ENCODE results near the gene DAZAP1. TPM values are rescaled to one million over a fixed set of nuclear protein-coding genes. Genes with fewer than 3 reads are reported as not detected.
A peak's percentile ranks its signal among the peaks of the same experiment; 100 is the strongest.

Gene DAZAP1
- total and polyA plus RNA-seq, 4 donors, result 5.4 to 45.0 (median 29.7) TPM

- peak overlapping the region; percentile 65 to 84 for H3K27ac ChIP-seq (ENCODE audit: low read depth in 1 of 2, low read length in 2 of 2)
- no peaks in the 10 kb centered on the region for H3K9me3 ChIP-seq (ENCODE audit: control insufficient read depth in 4 of 4, low read length in 3 of 4)
- TF ChIP-seq RXRA (IDR thresholded peaks at IDR 0.05), result peak; percentile 16 to 20
- no peak for TF ChIP-seq REST (IDR thresholded peaks at IDR 0.05)
- TF ChIP-seq HNF4A (conservative IDR thresholded peaks at IDR 0.05), result peak; percentile 51 to 64
- peak in 1 of 2 donors; percentile 4 for TF ChIP-seq RAD21 (IDR thresholded peaks at IDR 0.05)
- no peak for TF ChIP-seq NR2F2 (IDR thresholded peaks at IDR 0.05)
- TF ChIP-seq ZBTB33 (IDR thresholded peaks at IDR 0.05), result no peak
- no peak for TF ChIP-seq FOXA1 (IDR thresholded peaks at IDR 0.05)
- TF ChIP-seq YY1 (IDR thresholded peaks at IDR 0.05), result no peak
- peaks cover 25 to 57% (median 47%) of the 10 kb centered on the region in 4 donors for H3K4me1 ChIP-seq (ENCODE audit: control insufficient read depth in 4 of 4, insufficient read depth in 4 of 4, low read length in 3 of 4)
- WGBS, result 58% methylated on average over 30 of the region's 30 CpGs
- H3K36me3 ChIP-seq (ENCODE audit: control insufficient read depth in 4 of 4, insufficient read depth in 3 of 4, low read depth in 1 of 4, low read length in 3 of 4), result peaks cover 17 to 23% (median 19%) of the 10 kb centered on the region in 4 donors
- H3K27me3 ChIP-seq (ENCODE audit: control insufficient read depth in 4 of 4, insufficient read depth in 4 of 4, low read length in 3 of 4), result no peaks in the 10 kb centered on the region
- H3K9ac ChIP-seq (ENCODE audit: low read depth in 1 of 2, low read length in 2 of 2), result peak overlapping the region; percentile 1 to 41
- DNase-seq (ENCODE audit: low spot score), result no peak
- no peak overlapping the region for H3K4me3 ChIP-seq (ENCODE audit: low read depth in 1 of 3, low read length in 3 of 3)
Measured at GRCh38 chr19:1417681-1418495, 10.5 kb downstream of the DAZAP1 start.

DNA sequence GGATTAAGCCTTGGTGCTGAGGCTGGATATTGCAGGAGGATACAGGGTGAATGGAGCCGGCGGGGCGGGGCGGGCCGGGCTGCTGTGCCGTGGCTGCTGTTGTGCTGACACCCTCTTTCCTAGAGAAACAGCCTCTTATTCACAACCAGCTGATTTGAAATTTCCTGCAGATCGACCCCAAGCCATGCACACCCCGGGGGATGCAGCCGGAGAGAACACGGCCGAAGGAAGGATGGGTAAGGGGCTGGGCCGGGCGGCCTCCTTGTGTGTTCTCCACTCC lies 11.1 kb downstream of the DAZAP1 start:
- Histone ChIP-seq H3K27ac (ENCODE audit: low read depth in 1 of 2, low read length in 2 of 2) (peak overlapping the region; percentile 65 to 84), H3K9me3 (ENCODE audit: control insufficient read depth in 4 of 4, low read length in 3 of 4) (no peaks in the 10 kb centered on the region), H3K36me3 (ENCODE audit: control insufficient read depth in 4 of 4, insufficient read depth in 3 of 4, low read depth in 1 of 4, low read length in 3 of 4) (peaks cover 18 to 28% (median 22%) of the 10 kb centered on the region in 4 donors), H3K4me3 (ENCODE audit: low read depth in 1 of 3, low read length in 3 of 3) (no peak overlapping the region), H3K9ac (ENCODE audit: low read depth in 1 of 2, low read length in 2 of 2) (peak overlapping the region in 1 of 2 donors; percentile 11), H3K27me3 (ENCODE audit: control insufficient read depth in 4 of 4, insufficient read depth in 4 of 4, low read length in 3 of 4) (no peaks in the 10 kb centered on the region), H3K4me1 (ENCODE audit: control insufficient read depth in 4 of 4, insufficient read depth in 4 of 4, low read length in 3 of 4) (peaks cover 19 to 60% (median 48%) of the 10 kb centered on the region in 4 donors)
- 82% methylated on average over 13 of the region's 13 CpGs for WGBS
- DNase-seq (ENCODE audit: low spot score), result no peak
- TF ChIP-seq HNF4G (IDR thresholded peaks at IDR 0.05) (no peak), NR2F2 (IDR thresholded peaks at IDR 0.05) (no peak), ZBTB33 (IDR thresholded peaks at IDR 0.05) (no peak), HNF4A (conservative IDR thresholded peaks at IDR 0.05) (no peak), RXRA (IDR thresholded peaks at IDR 0.05) (no peak), YY1 (IDR thresholded peaks at IDR 0.05) (no peak), FOXA1 (IDR thresholded peaks at IDR 0.05) (no peak), SP1 (IDR thresholded peaks at IDR 0.05) (no peak), EGR1 (IDR thresholded peaks at IDR 0.05; ENCODE audit: low read depth in 2 of 2) (no peak), REST (IDR thresholded peaks at IDR 0.05) (no peak), JUND (IDR thresholded peaks at IDR 0.05) (no peak), RAD21 (IDR thresholded peaks at IDR 0.05) (no peak), TAF1 (conservative IDR thresholded peaks at IDR 0.05) (no peak), FOXA2 (IDR thresholded peaks at IDR 0.05) (no peak), GABPA (IDR thresholded peaks at IDR 0.05 in 1 of 2, conservative IDR thresholded peaks at IDR 0.05 in 1 of 2) (no peak)
- TF ChIP-seq, protein P1, sequence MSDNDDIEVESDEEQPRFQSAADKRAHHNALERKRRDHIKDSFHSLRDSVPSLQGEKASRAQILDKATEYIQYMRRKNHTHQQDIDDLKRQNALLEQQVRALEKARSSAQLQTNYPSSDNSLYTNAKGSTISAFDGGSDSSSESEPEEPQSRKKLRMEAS (IDR thresholded peaks at IDR 0.05), result no peak
- TF ChIP-seq, protein P2, sequence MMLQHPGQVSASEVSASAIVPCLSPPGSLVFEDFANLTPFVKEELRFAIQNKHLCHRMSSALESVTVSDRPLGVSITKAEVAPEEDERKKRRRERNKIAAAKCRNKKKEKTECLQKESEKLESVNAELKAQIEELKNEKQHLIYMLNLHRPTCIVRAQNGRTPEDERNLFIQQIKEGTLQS (IDR thresholded peaks at IDR 0.05), result no peak
